ENCODE measurements around the gene BIN1.

DNA sequence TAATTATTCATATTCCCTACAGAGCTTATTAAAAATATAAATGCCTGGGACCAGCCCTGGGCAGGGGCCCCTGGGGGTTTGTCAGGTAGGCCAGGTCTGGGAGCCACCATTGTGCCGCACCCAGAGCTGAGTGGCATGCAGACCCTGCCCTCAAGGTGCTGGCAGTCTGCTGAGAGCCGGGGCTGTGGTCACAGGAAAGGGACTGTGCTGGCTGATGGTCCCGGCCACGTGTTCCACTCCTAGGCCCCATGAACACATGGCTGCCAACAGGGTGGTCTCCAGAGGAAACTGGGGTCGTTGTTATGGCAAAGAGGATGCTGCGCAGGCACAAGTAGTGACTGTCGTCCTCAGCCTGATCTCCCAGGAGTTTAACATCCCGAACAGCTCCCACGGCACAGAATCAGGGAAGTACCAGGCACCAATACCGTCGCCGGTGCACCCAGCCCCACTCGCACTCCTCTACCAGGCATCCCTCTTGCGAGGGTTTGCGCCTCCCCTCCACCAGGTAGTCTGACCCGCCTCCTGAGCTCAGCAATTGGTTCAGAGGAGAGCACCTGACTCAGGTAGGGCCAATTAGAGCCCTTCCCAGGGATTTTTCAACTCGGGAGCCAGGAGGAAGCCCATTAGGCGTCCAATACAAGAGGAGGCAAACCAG, 39.2 kb upstream of the BIN1 start:
- TF ChIP-seq, protein P1, sequence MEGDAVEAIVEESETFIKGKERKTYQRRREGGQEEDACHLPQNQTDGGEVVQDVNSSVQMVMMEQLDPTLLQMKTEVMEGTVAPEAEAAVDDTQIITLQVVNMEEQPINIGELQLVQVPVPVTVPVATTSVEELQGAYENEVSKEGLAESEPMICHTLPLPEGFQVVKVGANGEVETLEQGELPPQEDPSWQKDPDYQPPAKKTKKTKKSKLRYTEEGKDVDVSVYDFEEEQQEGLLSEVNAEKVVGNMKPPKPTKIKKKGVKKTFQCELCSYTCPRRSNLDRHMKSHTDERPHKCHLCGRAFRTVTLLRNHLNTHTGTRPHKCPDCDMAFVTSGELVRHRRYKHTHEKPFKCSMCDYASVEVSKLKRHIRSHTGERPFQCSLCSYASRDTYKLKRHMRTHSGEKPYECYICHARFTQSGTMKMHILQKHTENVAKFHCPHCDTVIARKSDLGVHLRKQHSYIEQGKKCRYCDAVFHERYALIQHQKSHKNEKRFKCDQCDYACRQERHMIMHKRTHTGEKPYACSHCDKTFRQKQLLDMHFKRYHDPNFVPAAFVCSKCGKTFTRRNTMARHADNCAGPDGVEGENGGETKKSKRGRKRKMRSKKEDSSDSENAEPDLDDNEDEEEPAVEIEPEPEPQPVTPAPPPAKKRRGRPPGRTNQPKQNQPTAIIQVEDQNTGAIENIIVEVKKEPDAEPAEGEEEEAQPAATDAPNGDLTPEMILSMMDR (optimal IDR thresholded peaks at IDR 0.05 in 1 of 3, IDR thresholded peaks at IDR 0.05 in 1 of 3, conservative IDR thresholded peaks at IDR 0.05 in 1 of 3; ENCODE audit: extremely low read depth in 1 of 3, insufficient read depth in 2 of 3, low read length in 3 of 3) = no peak
- TF ChIP-seq EZH2 (IDR thresholded peaks at IDR 0.05; ENCODE audit: low read length) = no peak
